GM18502 (cell line): ENCODE measurements around the gene CFAP251.

ENCODE experiments used
- ATAC-seq: cut with Tn5 transposase; IDR thresholded peaks from one replicate; pipeline ENCODE4 v1.9.1; 2021; ENCODE audit warnings: mild to moderate bottlenecking; ENCODE audit not compliant: unreplicated experiment, poor library complexity

Gene CFAP251

GRCh38 chr12:122048151-122048550, 129.8 kb downstream of the CFAP251 start:
- no peak for ATAC-seq

DNA sequence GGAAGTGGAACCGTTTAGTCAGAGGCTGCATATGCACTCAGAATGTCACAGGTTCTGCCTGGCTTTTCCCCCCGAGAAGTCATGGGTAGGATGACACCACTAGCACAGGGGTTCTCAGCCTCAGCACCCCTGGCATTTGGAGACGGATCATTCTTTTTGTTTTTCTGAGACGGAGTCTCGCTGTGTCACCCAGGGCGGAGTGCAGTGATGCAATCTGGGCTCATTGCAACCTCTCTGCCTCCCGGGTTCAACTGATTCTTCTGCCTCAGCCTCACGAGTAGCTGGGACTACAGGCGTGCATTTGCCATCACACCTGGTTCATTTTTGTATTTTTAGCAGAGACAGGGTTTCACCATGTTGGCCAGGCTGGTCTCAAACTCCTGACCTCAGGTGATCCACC, 131.4 kb downstream of the CFAP251 start:
- no peak for ATAC-seq

DNA sequence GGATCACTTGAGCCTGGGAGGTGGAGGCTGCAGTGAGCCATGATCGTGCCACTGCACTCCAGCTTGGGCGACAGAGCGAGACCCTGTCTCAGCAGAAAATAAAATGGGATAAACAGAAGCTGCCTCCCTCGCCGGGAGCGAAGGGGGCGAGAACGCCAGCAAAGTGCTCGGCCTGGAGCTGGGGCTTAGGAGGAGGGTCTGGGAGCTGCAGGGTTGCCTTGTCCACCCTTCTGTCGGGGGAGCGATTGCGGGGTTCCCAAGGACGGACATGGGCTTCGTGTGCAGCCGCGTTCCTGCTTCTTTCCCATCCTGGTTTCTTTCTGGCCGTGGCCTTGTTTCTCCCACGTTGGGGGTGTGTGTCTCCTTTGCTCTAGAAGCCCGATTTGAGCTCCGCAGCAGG, 132.3 kb downstream of the CFAP251 start:
- ATAC-seq, result no peak

- no peak for ATAC-seq
Measured at GRCh38 chr12:122051231-122051876, 133.0 kb downstream of the CFAP251 start.

- ATAC-seq, result no peak
Measured at GRCh38 chr12:122052285-122052684, 133.9 kb downstream of the CFAP251 start.
